GM20000 (cell line): ENCODE measurements around the gene CDH12.

Source experiments
- DNase-seq: peaks from one replicate; pipeline ENCODE4 v3.0.0; 2012; ENCODE audit warnings: low spot score
- CTCF ChIP-seq: IDR thresholded peaks from 2 replicates; pipeline ENCODE4 v1.5.1; 2012; ENCODE audit warnings: mild to moderate bottlenecking, control low read depth; ENCODE audit errors: extremely low read depth, missing control alignments

The CDH12 gene

DNA sequence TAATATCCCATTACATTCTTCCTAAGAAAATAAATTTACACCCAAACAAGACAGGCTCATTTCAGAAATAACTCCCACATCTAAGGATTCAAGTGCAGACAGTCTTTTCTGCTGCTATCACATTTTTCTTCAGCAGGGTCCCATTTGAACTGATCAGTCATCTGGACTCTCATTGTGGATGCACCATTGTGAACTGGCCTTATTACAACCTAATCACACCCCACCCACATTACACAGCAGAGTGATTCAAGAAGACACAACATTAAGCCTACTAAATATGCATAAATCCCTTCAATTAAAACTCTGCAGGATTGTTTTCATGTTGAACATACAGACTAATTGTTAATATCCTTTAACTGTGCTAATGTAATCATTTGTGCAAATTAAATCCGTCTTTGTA is 146.2 kb downstream of the CDH12 start:
- TF ChIP-seq CTCF, result no peak
- no peak for DNase-seq

DNA sequence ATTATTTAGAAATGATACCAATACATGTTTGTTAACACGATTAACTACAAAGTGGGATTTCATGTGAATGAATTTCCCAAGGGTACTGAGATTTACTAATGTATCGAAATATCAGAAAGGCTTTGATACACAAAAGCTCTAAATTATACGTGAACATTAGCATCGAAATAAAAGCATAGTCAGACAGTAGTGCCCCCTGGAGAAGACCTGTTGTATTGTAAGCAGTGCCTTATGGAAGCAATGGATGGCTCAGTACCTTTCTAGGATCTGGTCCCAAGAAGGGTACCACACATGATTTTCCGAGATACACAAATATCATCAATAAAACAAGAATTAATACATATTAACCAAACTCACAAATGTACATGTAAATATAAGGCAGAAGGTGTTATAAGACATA is 153.8 kb downstream of the CDH12 start:
- no peak for TF ChIP-seq CTCF
- no peak for DNase-seq

DNA sequence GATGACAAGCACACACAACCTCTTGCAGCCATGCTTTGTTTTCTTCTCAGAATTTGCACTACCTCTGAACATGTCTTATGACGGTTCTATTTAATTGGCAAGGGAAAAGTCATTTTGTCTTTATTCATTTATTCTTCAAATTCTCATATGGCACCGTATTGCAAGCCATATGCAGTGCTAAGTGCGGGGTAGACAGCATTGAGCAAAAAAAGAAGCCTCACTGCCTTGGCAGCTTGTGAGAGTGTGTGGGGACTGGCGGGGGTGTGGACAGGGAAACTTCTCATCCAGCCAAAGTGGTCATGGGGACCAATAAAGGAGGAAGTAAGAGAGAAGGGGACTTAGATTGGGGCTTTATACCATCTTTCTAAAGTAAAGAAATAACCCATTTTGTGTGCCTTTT is 160.0 kb downstream of the CDH12 start:
- TF ChIP-seq CTCF, result no peak
- DNase-seq, result no peak

- no peak for DNase-seq
- no peak for TF ChIP-seq CTCF
Measured at GRCh38 chr5:22683050-22683449, 170.1 kb downstream of the CDH12 start.

DNA sequence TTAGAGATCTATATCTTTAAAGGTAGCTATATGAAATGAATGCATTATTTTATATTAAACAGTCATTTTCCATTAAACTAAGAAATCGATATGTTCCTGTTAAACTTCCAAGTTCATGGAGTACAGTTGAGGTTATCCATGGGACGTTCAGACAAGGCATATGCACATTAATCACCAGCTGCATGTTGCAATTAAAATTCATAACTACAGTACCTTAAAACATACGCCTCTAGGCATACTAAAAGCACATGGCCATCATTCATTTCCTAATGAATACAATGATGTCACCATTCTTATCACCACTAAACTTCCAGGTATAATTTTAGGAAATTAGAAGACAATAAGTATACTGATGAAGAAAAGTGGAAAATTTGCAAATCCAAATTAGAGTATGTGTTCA is 174.3 kb downstream of the CDH12 start:
- TF ChIP-seq CTCF, result no peak
- DNase-seq, result no peak

GRCh38 chr5:22673131-22673530 is 180.0 kb downstream of the CDH12 start:
- DNase-seq, result no peak
- TF ChIP-seq CTCF, result no peak

GRCh38 chr5:22669345-22669744 is 183.8 kb downstream of the CDH12 start:
- TF ChIP-seq CTCF, result no peak
- no peak for DNase-seq
